ENCODE measurements around the gene TRABD2A.

- TF ChIP-seq POLR2AphosphoS5 (IDR thresholded peaks at IDR 0.05; ENCODE audit: low read depth, low read length) (no peak), EZH2phosphoT487 (IDR thresholded peaks at IDR 0.05; ENCODE audit: borderline replicate concordance) (no peak), ZNF274 (IDR thresholded peaks at IDR 0.05; ENCODE audit: low read depth, low read length) (no peak)
- TF ChIP-seq, protein P1, sequence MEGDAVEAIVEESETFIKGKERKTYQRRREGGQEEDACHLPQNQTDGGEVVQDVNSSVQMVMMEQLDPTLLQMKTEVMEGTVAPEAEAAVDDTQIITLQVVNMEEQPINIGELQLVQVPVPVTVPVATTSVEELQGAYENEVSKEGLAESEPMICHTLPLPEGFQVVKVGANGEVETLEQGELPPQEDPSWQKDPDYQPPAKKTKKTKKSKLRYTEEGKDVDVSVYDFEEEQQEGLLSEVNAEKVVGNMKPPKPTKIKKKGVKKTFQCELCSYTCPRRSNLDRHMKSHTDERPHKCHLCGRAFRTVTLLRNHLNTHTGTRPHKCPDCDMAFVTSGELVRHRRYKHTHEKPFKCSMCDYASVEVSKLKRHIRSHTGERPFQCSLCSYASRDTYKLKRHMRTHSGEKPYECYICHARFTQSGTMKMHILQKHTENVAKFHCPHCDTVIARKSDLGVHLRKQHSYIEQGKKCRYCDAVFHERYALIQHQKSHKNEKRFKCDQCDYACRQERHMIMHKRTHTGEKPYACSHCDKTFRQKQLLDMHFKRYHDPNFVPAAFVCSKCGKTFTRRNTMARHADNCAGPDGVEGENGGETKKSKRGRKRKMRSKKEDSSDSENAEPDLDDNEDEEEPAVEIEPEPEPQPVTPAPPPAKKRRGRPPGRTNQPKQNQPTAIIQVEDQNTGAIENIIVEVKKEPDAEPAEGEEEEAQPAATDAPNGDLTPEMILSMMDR (IDR thresholded peaks at IDR 0.05 in 2 of 3, conservative IDR thresholded peaks at IDR 0.05 in 1 of 3; ENCODE audit: borderline replicate concordance in 1 of 3, insufficient read depth in 1 of 3, low read depth in 2 of 3, low read length in 2 of 3): no peak
Observed at GRCh38 chr2:84889332-84889731, 8.4 kb upstream of the TRABD2A start.
